ENCODE measurements around the gene TLR2.

The TLR2 gene

GRCh38 chr4:153684182-153684970, at the start of gene TLR2:
Gene TLR2 (plus strand): TSS chr4:153684280. CDS start chr4:153702908, 18,628 bp downstream.
- DNase-seq (ENCODE audit: low read depth in 2 of 2): peak; percentile 24 to 59

- DNase-seq (ENCODE audit: low read depth in 2 of 2): no peak
Measured at GRCh38 chr4:153634738-153635353, 49.2 kb upstream of the TLR2 start.

GRCh38 chr4:153635846-153636245, 48.2 kb upstream of the TLR2 start:
- DNase-seq (ENCODE audit: low read depth in 2 of 2): no peak

GRCh38 chr4:153637201-153637600, 46.9 kb upstream of the TLR2 start:
- DNase-seq (ENCODE audit: low read depth in 2 of 2): no peak

- DNase-seq (ENCODE audit: low read depth in 2 of 2): no peak
Measured at GRCh38 chr4:153638011-153638410, 46.1 kb upstream of the TLR2 start.

- DNase-seq (ENCODE audit: low read depth in 2 of 2): no peak
Measured at GRCh38 chr4:153638999-153639398, 45.1 kb upstream of the TLR2 start.

- DNase-seq (ENCODE audit: low read depth in 2 of 2): no peak
Measured at GRCh38 chr4:153639833-153640802, 44.0 kb upstream of the TLR2 start.

- DNase-seq (ENCODE audit: low read depth in 2 of 2): no peak
Measured at GRCh38 chr4:153641532-153641931, 42.5 kb upstream of the TLR2 start.

- no peak for DNase-seq (ENCODE audit: low read depth in 2 of 2)
Measured at GRCh38 chr4:153643406-153644383, 40.4 kb upstream of the TLR2 start.

GRCh38 chr4:153645183-153645582, 38.9 kb upstream of the TLR2 start:
- no peak for DNase-seq (ENCODE audit: low read depth in 2 of 2)

- DNase-seq (ENCODE audit: low read depth in 2 of 2): no peak
Measured at GRCh38 chr4:153646261-153646660, 37.8 kb upstream of the TLR2 start.

GRCh38 chr4:153646978-153647377, 37.1 kb upstream of the TLR2 start:
- no peak for DNase-seq (ENCODE audit: low read depth in 2 of 2)

- DNase-seq (ENCODE audit: low read depth in 2 of 2): no peak
Measured at GRCh38 chr4:153647975-153648374, 36.1 kb upstream of the TLR2 start.

- no peak for DNase-seq (ENCODE audit: low read depth in 2 of 2)
Measured at GRCh38 chr4:153649572-153649991, 34.5 kb upstream of the TLR2 start.

GRCh38 chr4:153651116-153651515, 33.0 kb upstream of the TLR2 start:
- no peak for DNase-seq (ENCODE audit: low read depth in 2 of 2)

- DNase-seq (ENCODE audit: low read depth in 2 of 2): peak; percentile 55 to 59
Measured at GRCh38 chr4:153651587-153651986, 32.5 kb upstream of the TLR2 start.

- no peak for DNase-seq (ENCODE audit: low read depth in 2 of 2)
Measured at GRCh38 chr4:153652051-153652784, 31.9 kb upstream of the TLR2 start.

GRCh38 chr4:153655002-153655541, 29.0 kb upstream of the TLR2 start:
- no peak for DNase-seq (ENCODE audit: low read depth in 2 of 2)

GRCh38 chr4:153655928-153656327, 28.2 kb upstream of the TLR2 start:
- DNase-seq (ENCODE audit: low read depth in 2 of 2): no peak

All from stimulated activated CD4-positive, alpha-beta T cell treated with anti-CD3 and anti-CD28 coated beads, Interleukin-15, amount 100 ng/mL, for 48 hours (primary cell).